Keratinocyte (primary cell): Measurements from ENCODE around the gene TNIP1. TPM values are rescaled to one million over a fixed set of nuclear protein-coding genes. Genes with fewer than 3 reads are reported as not detected.
A peak's percentile ranks its signal among the peaks of the same experiment; 100 is the strongest.

Experiments
- DNase-seq: peaks from one replicate; pipeline ENCODE4 v3.0.0-alpha.2; 2011; ENCODE audit warnings: low read depth, missing footprints, low spot score
- FAIRE-seq: peaks from 2 replicates; lab custom pipeline; 2011; peaks lifted over from hg19 to GRCh38; lab: Jason Lieb, UNC
- H2AFZ ChIP-seq: 2 replicates; pipeline ENCODE4 v1.6.0; 2012; ENCODE audit warnings: low read length, control low read depth, inconsistent platforms; ENCODE audit not compliant: control insufficient read depth
- H3K27ac ChIP-seq: 2 replicates; pipeline ENCODE4 v1.5.1; 2011; ENCODE audit warnings: low read length; ENCODE audit not compliant: control insufficient read depth, insufficient read depth
- H3K27me3 ChIP-seq: 3 replicates; pipeline ENCODE4 v1.6.0; 2011; ENCODE audit warnings: low read length; ENCODE audit not compliant: control insufficient read depth, insufficient read depth; ENCODE audit errors: extremely low read depth
- H3K36me3 ChIP-seq, 2 experiments: 2 replicates in 1 of 2; 3 replicates in 1 of 2; pipeline ENCODE4 v1.5.1; 2011; ENCODE audit warnings: low read length in 2 of 2, mild to moderate bottlenecking in 1 of 2; ENCODE audit not compliant: control insufficient read depth in 2 of 2, insufficient read depth in 2 of 2; ENCODE audit errors: extremely low read depth in 1 of 2
- H3K4me1 ChIP-seq: 3 replicates; pipeline ENCODE4 v1.5.1; 2011; ENCODE audit warnings: low read length; ENCODE audit not compliant: control insufficient read depth, insufficient read depth; ENCODE audit errors: extremely low read depth
- H3K4me2 ChIP-seq: 3 replicates; pipeline ENCODE4 v1.6.0; 2011; ENCODE audit warnings: low read depth, low read length; ENCODE audit not compliant: control insufficient read depth, insufficient read depth; ENCODE audit errors: extremely low read depth
- H3K4me3 ChIP-seq, 3 experiments: fragments of 200-600 bp in 1 of 3; sonication (generic) in 1 of 3; 2 replicates in 2 of 3; 3 replicates in 1 of 3; pipeline ENCODE4 v1.5.1; 2011 to 2016; ENCODE audit warnings: low read length in 3 of 3, mild to moderate bottlenecking in 3 of 3, control low read depth in 2 of 3, inconsistent platforms in 1 of 3, low read depth in 1 of 3, mixed read lengths in 1 of 3, mixed run types in 1 of 3, moderate library complexity in 1 of 3; ENCODE audit not compliant: control insufficient read depth in 2 of 3, insufficient read depth in 2 of 3; ENCODE audit errors: extremely low read depth in 1 of 3
- H3K79me2 ChIP-seq: 2 replicates; pipeline ENCODE4 v1.6.0; 2012; ENCODE audit warnings: low read length; ENCODE audit not compliant: control insufficient read depth, insufficient read depth
- H3K9ac ChIP-seq: 3 replicates; pipeline ENCODE4 v1.6.0; 2011; ENCODE audit warnings: low read length; ENCODE audit not compliant: control insufficient read depth, insufficient read depth; ENCODE audit errors: extremely low read depth
- H3K9me1 ChIP-seq: 3 replicates; pipeline ENCODE4 v1.6.0; 2011; ENCODE audit warnings: low read length; ENCODE audit not compliant: control insufficient read depth, insufficient read depth; ENCODE audit errors: extremely low read depth
- H3K9me3 ChIP-seq: 2 replicates; pipeline ENCODE4 v1.5.1; 2012; ENCODE audit warnings: low read depth, low read length; ENCODE audit not compliant: control insufficient read depth
- H4K20me1 ChIP-seq: 3 replicates; pipeline ENCODE4 v1.6.0; 2011; ENCODE audit warnings: low read length; ENCODE audit not compliant: control insufficient read depth, insufficient read depth; ENCODE audit errors: extremely low read depth
- EZH2 ChIP-seq: IDR thresholded peaks from one replicate; pipeline ENCODE4 v1.6.1; 2012; ENCODE audit warnings: inconsistent platforms, mild to moderate bottlenecking, low read length, moderate library complexity
- dilution Hi-C: fragments of 300-500 bp; cut with MboI; formaldehyde crosslinking; loops from one replicate; pipeline ENCODE4 v1.7.0; 2020; ENCODE audit warnings: low sequenced_read_pairs; ENCODE audit not compliant: extremely low pct_ligation_motif_present
- polyA plus RNA-seq, 5 experiments: library from polyadenylated mRNA; depleted of rRNA in 3 of 5; stranded (reverse) in 3 of 5; stranded (forward) in 1 of 5; unstranded in 1 of 5; fragments of >200 nt; gene quantifications; 1 replicate in 1 of 5; 2 replicates in 3 of 5; 3 replicates in 1 of 5; pipeline versions ENCODE4 v1.2.1 to v1.2.3, GENCODE V29; 2011 to 2012; ENCODE audit warnings: missing spikeins in 2 of 5, low read depth in 1 of 5, low replicate concordance in 1 of 5
- TF ChIP-seq, protein P1 (sequence below), 3 experiments: IDR thresholded peaks in 1 of 3; conservative IDR thresholded peaks in 1 of 3; optimal IDR thresholded peaks in 1 of 3; 2 replicates in 2 of 3; 3 replicates in 1 of 3; pipeline versions ENCODE3 to v1.5.1; 2011; ENCODE audit warnings: low read length in 3 of 3, mild to moderate bottlenecking in 3 of 3, moderate library complexity in 2 of 3, control low read depth in 1 of 3, inconsistent platforms in 1 of 3; ENCODE audit not compliant: insufficient read depth in 2 of 3; ENCODE audit errors: extremely low read depth in 1 of 3

Gene TNIP1
- polyA plus RNA-seq, 1 donor (not counting 4 experiments of a cell fraction or from before 2014, with no cell fraction given), result 47.9 TPM

GRCh38 chr5:151078490-151079262, 2.2 kb downstream of the TNIP1 start:
- H2AFZ ChIP-seq, result no peak overlapping the region
- no peaks in the 10 kb centered on the region for H3K9me3 ChIP-seq
- peak overlapping the region; percentile 100 for H3K9ac ChIP-seq
- H3K79me2 ChIP-seq, result peaks cover 65% of the 10 kb centered on the region
- H3K27ac ChIP-seq, result peak overlapping the region; percentile 99
- TF ChIP-seq, protein P1, sequence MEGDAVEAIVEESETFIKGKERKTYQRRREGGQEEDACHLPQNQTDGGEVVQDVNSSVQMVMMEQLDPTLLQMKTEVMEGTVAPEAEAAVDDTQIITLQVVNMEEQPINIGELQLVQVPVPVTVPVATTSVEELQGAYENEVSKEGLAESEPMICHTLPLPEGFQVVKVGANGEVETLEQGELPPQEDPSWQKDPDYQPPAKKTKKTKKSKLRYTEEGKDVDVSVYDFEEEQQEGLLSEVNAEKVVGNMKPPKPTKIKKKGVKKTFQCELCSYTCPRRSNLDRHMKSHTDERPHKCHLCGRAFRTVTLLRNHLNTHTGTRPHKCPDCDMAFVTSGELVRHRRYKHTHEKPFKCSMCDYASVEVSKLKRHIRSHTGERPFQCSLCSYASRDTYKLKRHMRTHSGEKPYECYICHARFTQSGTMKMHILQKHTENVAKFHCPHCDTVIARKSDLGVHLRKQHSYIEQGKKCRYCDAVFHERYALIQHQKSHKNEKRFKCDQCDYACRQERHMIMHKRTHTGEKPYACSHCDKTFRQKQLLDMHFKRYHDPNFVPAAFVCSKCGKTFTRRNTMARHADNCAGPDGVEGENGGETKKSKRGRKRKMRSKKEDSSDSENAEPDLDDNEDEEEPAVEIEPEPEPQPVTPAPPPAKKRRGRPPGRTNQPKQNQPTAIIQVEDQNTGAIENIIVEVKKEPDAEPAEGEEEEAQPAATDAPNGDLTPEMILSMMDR (optimal IDR thresholded peaks at IDR 0.05 in 1 of 3, IDR thresholded peaks at IDR 0.05 in 1 of 3, conservative IDR thresholded peaks at IDR 0.05 in 1 of 3; ENCODE audit: extremely low read depth in 1 of 3, insufficient read depth in 2 of 3, low read length in 3 of 3), result no peak
- no peak for TF ChIP-seq EZH2
- H4K20me1 ChIP-seq, result no peaks in the 10 kb centered on the region
- peaks cover 11 to 17% of the 10 kb centered on the region in 2 experiments for H3K36me3 ChIP-seq
- DNase-seq (no peak), FAIRE-seq (no peak)
- dilution Hi-C loops, result no loop called here
- H3K4me2 ChIP-seq, result no peak overlapping the region
- peaks cover 2% of the 10 kb centered on the region for H3K9me1 ChIP-seq
- H3K4me1 ChIP-seq, result peaks cover 64% of the 10 kb centered on the region
- H3K27me3 ChIP-seq, result no peaks in the 10 kb centered on the region
- no peak overlapping the region for H3K4me3 ChIP-seq

DNA sequence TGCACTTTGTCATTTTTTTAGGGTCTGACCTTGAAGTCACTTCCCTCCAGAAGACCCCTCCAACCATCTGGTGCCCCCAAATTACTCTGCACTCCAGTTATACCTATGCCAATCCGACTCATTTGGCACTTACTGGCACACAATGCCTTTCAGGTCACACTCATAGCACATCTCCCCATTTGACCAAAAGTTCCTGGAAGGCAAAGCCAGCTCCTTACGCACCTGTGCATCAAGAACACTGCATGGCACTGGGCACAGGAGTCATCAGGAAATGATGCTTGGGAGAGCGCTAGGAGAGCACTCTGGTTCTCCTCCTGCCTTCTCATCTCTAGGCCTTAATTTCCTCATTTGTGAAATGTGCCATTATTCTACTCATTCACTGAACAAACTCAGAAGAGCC, 2.9 kb downstream of the TNIP1 start:
- no peaks in the 10 kb centered on the region for H3K27me3 ChIP-seq
- H3K9ac ChIP-seq, result no peak overlapping the region
- no peaks in the 10 kb centered on the region for H4K20me1 ChIP-seq
- peaks cover 2% of the 10 kb centered on the region for H3K9me1 ChIP-seq
- no peak overlapping the region for H2AFZ ChIP-seq
- H3K27ac ChIP-seq, result no peak overlapping the region
- H3K4me2 ChIP-seq, result no peak overlapping the region
- peaks cover 69% of the 10 kb centered on the region for H3K79me2 ChIP-seq
- dilution Hi-C loops, result no loop called here
- H3K36me3 ChIP-seq, result peaks cover 11 to 20% of the 10 kb centered on the region in 2 experiments
- peaks cover 58% of the 10 kb centered on the region for H3K4me1 ChIP-seq
- DNase-seq (no peak), FAIRE-seq (no peak)
- no peak overlapping the region for H3K4me3 ChIP-seq
- TF ChIP-seq EZH2, result no peak
- TF ChIP-seq, protein P1 (optimal IDR thresholded peaks at IDR 0.05 in 1 of 3, IDR thresholded peaks at IDR 0.05 in 1 of 3, conservative IDR thresholded peaks at IDR 0.05 in 1 of 3; ENCODE audit: extremely low read depth in 1 of 3, insufficient read depth in 2 of 3, low read length in 3 of 3), result no peak
- H3K9me3 ChIP-seq, result peaks cover 2% of the 10 kb centered on the region
